Smooth muscle cell of trachea (primary cell): ENCODE results near the gene PROZ. TPM values are rescaled to one million over a fixed set of nuclear protein-coding genes. Genes with fewer than 3 reads are reported as not detected.

Experiments used
- total RNA-seq: library from RNA; depleted of rRNA; stranded (reverse); fragments of >200 nt; gene quantifications from 2 replicates; pipeline ENCODE4 v1.2.1, GENCODE V29; 2014

Gene PROZ, protein sequence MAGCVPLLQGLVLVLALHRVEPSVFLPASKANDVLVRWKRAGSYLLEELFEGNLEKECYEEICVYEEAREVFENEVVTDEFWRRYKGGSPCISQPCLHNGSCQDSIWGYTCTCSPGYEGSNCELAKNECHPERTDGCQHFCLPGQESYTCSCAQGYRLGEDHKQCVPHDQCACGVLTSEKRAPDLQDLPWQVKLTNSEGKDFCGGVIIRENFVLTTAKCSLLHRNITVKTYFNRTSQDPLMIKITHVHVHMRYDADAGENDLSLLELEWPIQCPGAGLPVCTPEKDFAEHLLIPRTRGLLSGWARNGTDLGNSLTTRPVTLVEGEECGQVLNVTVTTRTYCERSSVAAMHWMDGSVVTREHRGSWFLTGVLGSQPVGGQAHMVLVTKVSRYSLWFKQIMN
- not detected in 2 replicates for total RNA-seq

DNA sequence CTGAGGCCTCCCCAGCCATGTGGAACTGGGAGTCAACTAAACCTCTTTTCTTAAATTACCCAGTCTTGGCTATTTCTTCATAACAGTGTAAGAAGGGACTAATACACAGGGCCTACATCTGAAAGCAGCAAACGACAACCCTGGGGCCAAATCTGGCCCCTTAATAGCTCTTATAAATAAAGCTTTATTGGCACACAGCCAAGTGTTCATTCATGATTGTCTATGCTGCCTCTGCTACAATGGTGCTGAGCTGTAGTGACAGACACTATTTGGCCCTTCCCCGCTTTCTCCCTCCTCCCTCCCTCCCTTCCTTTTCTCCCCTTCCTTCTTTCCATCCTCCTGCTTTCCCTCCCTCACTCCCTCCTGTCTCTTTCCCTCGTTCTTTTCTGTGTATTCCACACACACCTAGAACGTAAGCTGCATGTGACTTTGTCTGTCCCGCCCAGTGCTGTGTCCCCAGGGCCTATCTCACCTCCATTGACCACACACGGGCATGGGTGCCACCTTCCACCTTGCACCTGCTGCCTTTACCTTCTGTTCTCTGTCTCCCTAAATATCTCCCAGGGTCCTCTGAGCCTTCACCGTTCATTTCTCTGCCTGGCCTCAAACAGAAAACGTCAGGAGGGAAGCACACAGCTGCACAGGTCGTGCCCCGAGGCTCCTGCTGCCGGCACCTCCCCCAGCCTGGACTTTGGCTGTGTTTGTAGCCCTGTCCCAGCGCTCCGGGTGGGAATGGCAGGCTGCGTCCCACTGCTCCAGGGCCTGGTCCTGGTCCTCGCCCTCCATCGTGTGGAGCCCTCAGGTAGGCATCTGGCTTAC, at the start of gene PROZ:
Gene PROZ, plus strand, starts transcription at position 720 of the 819 bp plus-strand sequence. Its CDS starts 13 bp downstream, at position 733.

GRCh38 chr13:113122550-113123225, 35.8 kb upstream of the PROZ start, which contains the start of gene F10:
TSS of gene F10 (plus strand) at chr13:113122799. CDS start at chr13:113122856, 57 bp downstream.

DNA sequence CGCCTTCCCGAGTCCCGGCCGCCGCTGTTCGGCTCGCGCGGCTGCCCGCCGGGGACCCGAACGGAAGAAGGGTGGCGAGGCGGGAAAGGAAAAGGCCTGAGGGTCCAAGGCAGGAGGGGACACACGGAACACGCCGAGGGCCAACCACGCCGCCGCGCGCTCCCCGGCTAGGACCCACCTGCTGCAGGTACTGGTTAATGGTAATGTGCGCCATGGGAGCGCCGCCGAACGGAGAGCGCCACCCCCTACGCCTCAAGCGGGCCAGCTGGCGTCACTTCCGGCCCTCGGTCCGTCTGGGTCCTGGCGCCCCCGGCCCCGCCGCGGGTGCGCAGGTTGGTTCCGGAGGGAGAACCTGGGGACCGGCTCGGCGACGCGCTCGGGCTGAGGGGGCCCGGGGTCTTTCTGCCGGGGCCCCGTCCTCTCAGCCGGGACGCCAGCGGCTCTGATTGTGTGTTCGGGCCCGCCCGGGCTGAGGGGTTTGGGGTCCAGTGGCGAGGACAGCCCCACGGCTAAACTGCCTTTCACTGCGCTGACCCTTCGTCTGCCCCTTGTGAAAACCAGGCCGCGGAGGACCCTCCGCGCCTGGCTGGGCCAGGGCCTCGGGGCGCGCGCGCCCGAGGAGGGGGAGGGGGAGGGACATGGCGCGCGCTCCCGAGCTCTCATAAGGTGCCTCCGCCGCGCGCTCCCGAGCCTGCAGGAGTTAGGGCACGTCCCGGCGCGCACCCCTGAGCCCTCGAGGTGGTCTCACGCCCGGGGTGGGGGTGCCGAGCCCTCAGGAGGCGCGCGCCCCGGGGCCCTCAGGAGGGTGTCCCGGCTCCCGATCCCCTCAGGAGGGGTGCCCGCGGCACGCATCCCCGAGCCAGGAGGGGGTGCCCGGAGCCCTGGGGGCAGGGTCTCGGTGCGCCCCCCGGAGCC, 50.2 kb downstream of the PROZ start, which contains the start of gene PCID2:
Gene PCID2, minus strand, starts transcription at position 249 of the 915 bp plus-strand sequence. Its CDS starts 35 bp downstream, at position 214.

DNA sequence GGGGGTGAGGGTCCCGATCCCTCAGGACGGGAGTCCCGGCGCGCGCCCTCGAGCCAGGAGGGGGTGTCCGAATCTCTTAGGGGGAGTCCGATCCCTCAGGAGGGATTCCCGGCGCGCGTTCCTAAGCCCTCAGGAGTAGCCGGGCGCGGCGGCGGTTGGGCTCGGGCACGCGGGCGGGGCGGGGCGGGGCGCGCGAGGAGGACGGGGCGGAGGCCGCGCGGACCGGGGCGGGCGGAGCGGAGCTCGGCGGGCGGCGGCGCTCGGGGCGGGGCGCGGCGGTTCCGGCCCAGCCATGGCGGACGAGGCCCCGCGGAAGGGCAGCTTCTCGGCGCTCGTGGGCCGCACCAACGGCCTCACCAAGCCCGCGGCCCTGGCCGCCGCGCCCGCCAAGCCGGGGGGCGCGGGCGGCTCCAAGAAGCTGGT, 50.9 kb downstream of the PROZ start, which contains the start of gene CUL4A:
Gene CUL4A, plus strand, starts transcription at position 278 of the 423 bp plus-strand sequence. Its CDS starts 15 bp downstream, at position 293.

Other genes with a start within 250 kb of the PROZ start
- gene MCF2L, start 189.4 kb upstream of the PROZ start, total RNA-seq = 0.15 and 0.33 TPM in 2 replicates
- under 0.01 TPM in 1 of 2 replicates, not detected in the other for gene F7, start 52.9 kb upstream of the PROZ start, total RNA-seq
- gene F10, start 35.8 kb upstream of the PROZ start, total RNA-seq = 9.3 and 33.4 TPM in 2 replicates
- 90.1 and 99.3 TPM in 2 replicates for gene PCID2, start 50.0 kb downstream of the PROZ start, total RNA-seq
- 170 and 190 TPM in 2 replicates for gene CUL4A, start 51.0 kb downstream of the PROZ start, total RNA-seq
- gene LAMP1, start 138.6 kb downstream of the PROZ start, total RNA-seq = 161 and 319 TPM in 2 replicates
- gene GRTP1, start 205.5 kb downstream of the PROZ start, total RNA-seq = 3.8 and 8.7 TPM in 2 replicates